Body of pancreas (tissue), 4 donors: ENCODE results near the gene SUSD3. TPM values are rescaled to one million over a fixed set of nuclear protein-coding genes. Genes with fewer than 3 reads are reported as not detected.

ENCODE experiments used
- ATAC-seq: fragments of 150-250 bp; one replicate; pipeline ENCODE4 v1.9.1; 2016
- DNase-seq, 4 donors: peaks; one replicate each; pipeline ENCODE4 v3.0.0-alpha.2; 2019
- H3K27ac ChIP-seq, 4 donors: fragments of 200-600 bp; sonication (generic); 1 replicate in 3 of 4; 2 replicates in 1 of 4; pipeline versions ENCODE4 v1.5.1 to v1.6.1; 2016 to 2019; ENCODE audit warnings: mild to moderate bottlenecking in 1 of 4, mixed read lengths in 1 of 4, moderate library complexity in 1 of 4
- H3K27me3 ChIP-seq, 2 donors: fragments of 200-600 bp; sonication (generic); one replicate each; pipeline ENCODE4 v1.6.0; 2016; ENCODE audit warnings: mild to moderate bottlenecking in 1 of 2
- H3K36me3 ChIP-seq, 2 donors: fragments of 200-600 bp; sonication (generic); replicated peaks in 1 of 2; 2 replicates each; pipeline ENCODE4 v1.5.1; 2016; ENCODE audit warnings: low read depth in 2 of 2; ENCODE audit not compliant: insufficient read depth in 1 of 2
- H3K4me1 ChIP-seq: fragments of 200-600 bp; sonication (generic); one replicate; pipeline ENCODE4 v1.6.0; 2016
- H3K4me3 ChIP-seq, 2 donors: fragments of 200-600 bp; sonication (generic); 1 replicate in 1 of 2; 2 replicates in 1 of 2; pipeline ENCODE4 v1.5.1; 2016 to 2019
- H3K9me3 ChIP-seq, 3 donors: fragments of 200-600 bp; sonication (generic); 1 replicate in 2 of 3; 2 replicates in 1 of 3; pipeline ENCODE4 v1.5.1; 2016
- CTCF ChIP-seq, 7 experiments: fragments of 450-650 bp in 4 of 7; fragments of 200-600 bp in 3 of 7; sonication (generic) in 3 of 7; IDR thresholded peaks; one replicate each; pipeline ENCODE4 v1.5.1; 2016 to 2019; ENCODE audit warnings: antibody characterized with exemption in 7 of 7
- POLR2A ChIP-seq, 3 donors: fragments of 450-650 bp; IDR thresholded peaks; one replicate each; pipeline ENCODE4 v1.6.1; 2016; ENCODE audit warnings: antibody characterized with exemption in 3 of 3, mild to moderate bottlenecking in 2 of 3
- WGBS, 2 donors: methylation state at CpG; one replicate each; pipeline ENCODE4 v1.1.5; 2017; 5-methylcytosine and 5-hydroxymethylcytosine counted together
- intact Hi-C: fragments of 100-400 bp; cut with DNase I; formaldehyde crosslinking; loops from one replicate; pipeline ENCODE4 v1.15.1; 2023
- total RNA-seq, 2 donors: library from RNA; depleted of rRNA; stranded (reverse); fragments of >200 nt; gene quantifications; one replicate each; pipeline ENCODE4 v1.1.0, GENCODE V29; 2016

SUSD3 gene
- total RNA-seq, 2 donors from 2014 or later = 3.6 TPM; not detected in 1

GRCh38 chr9:93068956-93069355, 10.5 kb downstream of the SUSD3 start:
- Histone ChIP-seq H3K27me3 (no peaks in the 10 kb centered on the region), H3K4me1 (peaks cover 4% of the 10 kb centered on the region), H3K36me3 (no peaks in the 10 kb centered on the region), H3K27ac (no peak overlapping the region), H3K4me3 (no peak overlapping the region), H3K9me3 (no peaks in the 10 kb centered on the region)
- DNase-seq = no peak
- 92 to 96% methylated on average over 4 of the region's 4 CpGs for WGBS, 2 donors
- TF ChIP-seq POLR2A (IDR thresholded peaks at IDR 0.05) (no peak), CTCF (IDR thresholded peaks at IDR 0.05) (no peak)
- ATAC-seq = no peak
- intact Hi-C loops = no loop called here

GRCh38 chr9:93071464-93071863, 13.0 kb downstream of the SUSD3 start:
- intact Hi-C loops = no loop called here
- WGBS, 2 donors = 78 to 85% methylated on average over 7 of the region's 7 CpGs
- Histone ChIP-seq H3K27me3 (no peaks in the 10 kb centered on the region), H3K4me1 (peaks cover 4% of the 10 kb centered on the region), H3K4me3 (no peak overlapping the region), H3K27ac (no peak overlapping the region), H3K9me3 (no peaks in the 10 kb centered on the region), H3K36me3 (no peaks in the 10 kb centered on the region)
- TF ChIP-seq POLR2A (IDR thresholded peaks at IDR 0.05) = no peak
- TF ChIP-seq CTCF (IDR thresholded peaks at IDR 0.05) = no peak
- DNase-seq (no peak), ATAC-seq (no peak)

GRCh38 chr9:93072383-93072795, 13.9 kb downstream of the SUSD3 start:
- DNase-seq (peak in 1 of 4 donors; percentile 28), ATAC-seq (no peak)
- 9 to 19% methylated on average over 5 of the region's 5 CpGs for WGBS, 2 donors
- TF ChIP-seq CTCF (IDR thresholded peaks at IDR 0.05) (no peak), POLR2A (IDR thresholded peaks at IDR 0.05) (no peak)
- Histone ChIP-seq H3K4me3 (no peak overlapping the region), H3K9me3 (no peaks in the 10 kb centered on the region), H3K27ac (no peak overlapping the region), H3K27me3 (no peaks in the 10 kb centered on the region), H3K36me3 (no peaks in the 10 kb centered on the region), H3K4me1 (peaks cover 4% of the 10 kb centered on the region)
- intact Hi-C loops = no loop called here

DNA sequence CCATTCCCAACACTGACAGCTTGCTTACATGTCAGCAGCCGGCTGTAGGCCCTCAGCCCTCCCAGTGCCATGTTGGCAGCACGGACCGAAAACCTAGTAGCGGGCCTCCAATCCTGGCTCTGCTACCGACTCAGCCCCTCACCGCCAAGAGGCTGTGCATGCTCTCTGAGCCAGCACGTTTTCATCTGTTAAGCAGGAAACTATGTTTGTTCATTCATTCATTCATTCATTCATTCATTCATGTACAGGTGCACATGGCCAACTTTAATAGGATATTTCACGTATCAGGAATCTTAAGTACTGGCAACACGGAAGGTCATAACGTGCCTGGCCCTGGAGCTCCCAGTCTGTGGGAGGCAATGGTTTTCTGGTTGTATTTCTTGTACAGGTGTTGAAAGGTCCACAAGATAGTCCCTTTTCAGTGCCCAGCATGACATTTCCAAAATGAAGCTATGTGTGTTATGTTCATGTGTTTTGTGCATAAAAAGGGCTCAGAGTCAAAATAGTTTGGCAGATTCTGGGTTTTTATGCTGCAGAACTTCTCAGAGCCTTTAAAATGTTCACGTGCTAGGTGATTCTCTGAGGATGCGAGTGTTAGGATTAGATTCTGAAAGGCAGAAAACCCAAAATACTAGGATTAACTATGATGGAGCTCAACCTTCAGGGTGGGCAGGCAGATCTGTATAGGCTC, 17.7 kb downstream of the SUSD3 start:
- no peak for ATAC-seq
- no peak for TF ChIP-seq CTCF (IDR thresholded peaks at IDR 0.05)
- no peak for TF ChIP-seq POLR2A (IDR thresholded peaks at IDR 0.05)
- WGBS, 2 donors = 86 to 92% methylated on average over 8 to 12 of the region's 12 CpGs
- Histone ChIP-seq H3K36me3 (no peaks in the 10 kb centered on the region), H3K9me3 (no peaks in the 10 kb centered on the region), H3K4me3 (no peak overlapping the region), H3K4me1 (peaks cover 4% of the 10 kb centered on the region), H3K27ac (no peak overlapping the region), H3K27me3 (no peaks in the 10 kb centered on the region)
- intact Hi-C loops = no loop called here
- no peak for DNase-seq

DNA sequence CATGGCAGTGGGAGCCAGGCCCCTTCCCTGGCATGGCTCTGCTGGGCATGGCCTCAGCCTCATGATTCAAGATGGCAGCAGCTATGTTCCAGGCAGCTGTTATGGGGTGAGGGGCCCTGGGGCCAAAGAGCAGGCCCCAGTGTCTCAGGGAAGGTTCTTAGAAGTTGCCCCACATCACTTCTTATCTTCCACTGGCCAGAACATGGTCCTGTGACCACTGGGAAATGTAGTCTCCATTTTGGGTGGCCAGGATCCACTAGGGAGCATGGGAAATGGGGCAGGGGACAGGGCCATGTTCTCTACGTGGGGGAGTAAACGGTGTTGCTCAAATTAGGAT, 18.3 kb downstream of the SUSD3 start:
- ATAC-seq (no peak), DNase-seq (no peak)
- no peaks in the 10 kb centered on the region for H3K9me3 ChIP-seq
- TF ChIP-seq POLR2A (IDR thresholded peaks at IDR 0.05) (no peak), CTCF (IDR thresholded peaks at IDR 0.05) (no peak)
- H3K27ac ChIP-seq = no peak overlapping the region
- intact Hi-C loops = no loop called here
- WGBS, 2 donors = 100% methylated on average over 2 of the region's 2 CpGs
- peaks cover 4% of the 10 kb centered on the region for H3K4me1 ChIP-seq
- no peak overlapping the region for H3K4me3 ChIP-seq
- H3K36me3 ChIP-seq = no peaks in the 10 kb centered on the region
- no peaks in the 10 kb centered on the region for H3K27me3 ChIP-seq
